Vagina (tissue), 2 donors: Measurements from ENCODE around the gene MRGPRF.

Experiments used
- POLR2A ChIP-seq, 2 donors: fragments of 450-650 bp; IDR thresholded peaks; one replicate each; pipeline ENCODE4 v1.6.1; 2017; ENCODE audit warnings: antibody characterized with exemption in 2 of 2, mild to moderate bottlenecking in 2 of 2, moderate library complexity in 2 of 2
- POLR2AphosphoS5 ChIP-seq, 2 donors: sonication (generic); formaldehyde crosslinking; IDR thresholded peaks; one replicate each; pipeline ENCODE4 v1.9.0; 2017; ENCODE audit warnings: antibody characterized with exemption in 2 of 2, mild to moderate bottlenecking in 2 of 2, low read depth in 1 of 2; ENCODE audit not compliant: insufficient read depth in 1 of 2
- TF ChIP-seq, protein P1 (sequence below), 3 experiments: fragments of 450-650 bp in 2 of 3; fragments of 200-600 bp in 1 of 3; sonication (generic) in 1 of 3; IDR thresholded peaks; one replicate each; pipeline ENCODE4 v1.5.1; 2017 to 2019; ENCODE audit warnings: antibody characterized with exemption in 3 of 3, mild to moderate bottlenecking in 2 of 3, moderate library complexity in 2 of 3

DNA sequence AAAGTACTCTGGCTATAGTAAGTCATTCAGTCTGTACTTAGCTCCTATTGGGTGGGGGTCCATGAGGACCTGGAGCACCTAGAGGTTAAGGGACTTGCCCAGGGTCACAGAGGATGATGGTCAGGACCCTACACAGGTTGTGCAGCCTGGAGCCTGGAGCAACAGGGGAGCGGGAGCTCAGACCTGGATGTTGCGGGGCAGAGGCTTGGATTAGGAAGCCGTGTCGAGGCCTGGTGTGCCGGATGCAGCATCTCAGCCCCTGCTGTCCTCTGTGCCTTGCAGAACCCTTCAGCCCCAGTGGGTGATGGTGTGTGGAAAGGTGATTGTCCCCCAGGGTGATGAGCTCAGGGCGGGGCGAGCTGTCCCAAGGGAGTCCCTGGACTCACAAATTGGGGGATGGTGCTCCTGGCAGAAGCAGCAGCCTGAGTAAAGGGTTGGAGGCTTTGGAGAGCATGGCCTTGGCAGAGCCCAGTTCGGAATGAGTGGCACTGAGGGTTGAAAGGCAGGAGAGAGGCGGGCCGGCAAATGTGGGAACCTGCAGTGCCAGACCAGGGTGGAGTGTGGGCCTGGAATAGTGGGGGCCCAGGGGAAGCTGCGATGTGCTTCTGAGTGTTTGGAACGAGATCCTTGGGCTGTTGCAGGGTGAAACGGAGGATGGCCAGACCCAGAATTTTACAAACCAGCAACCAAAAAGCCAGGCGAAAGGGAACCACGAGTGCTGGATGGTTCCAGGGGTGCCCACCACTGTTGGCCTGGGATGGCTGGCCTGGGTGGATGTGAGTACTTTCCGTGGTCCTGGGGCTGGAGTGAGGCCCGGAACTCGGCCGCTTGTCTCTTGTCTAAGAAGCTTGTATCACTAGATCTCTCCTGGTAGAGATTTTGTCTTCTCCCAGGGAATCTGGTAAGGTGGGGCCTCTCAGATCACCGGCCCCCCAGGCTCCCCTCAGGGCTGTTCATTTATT, 38.6 kb upstream of the MRGPRF start:
- TF ChIP-seq POLR2A (IDR thresholded peaks at IDR 0.05) (no peak), POLR2AphosphoS5 (IDR thresholded peaks at IDR 0.05; ENCODE audit: insufficient read depth in 1 of 2, low read depth in 1 of 2) (no peak)
- TF ChIP-seq, protein P1, sequence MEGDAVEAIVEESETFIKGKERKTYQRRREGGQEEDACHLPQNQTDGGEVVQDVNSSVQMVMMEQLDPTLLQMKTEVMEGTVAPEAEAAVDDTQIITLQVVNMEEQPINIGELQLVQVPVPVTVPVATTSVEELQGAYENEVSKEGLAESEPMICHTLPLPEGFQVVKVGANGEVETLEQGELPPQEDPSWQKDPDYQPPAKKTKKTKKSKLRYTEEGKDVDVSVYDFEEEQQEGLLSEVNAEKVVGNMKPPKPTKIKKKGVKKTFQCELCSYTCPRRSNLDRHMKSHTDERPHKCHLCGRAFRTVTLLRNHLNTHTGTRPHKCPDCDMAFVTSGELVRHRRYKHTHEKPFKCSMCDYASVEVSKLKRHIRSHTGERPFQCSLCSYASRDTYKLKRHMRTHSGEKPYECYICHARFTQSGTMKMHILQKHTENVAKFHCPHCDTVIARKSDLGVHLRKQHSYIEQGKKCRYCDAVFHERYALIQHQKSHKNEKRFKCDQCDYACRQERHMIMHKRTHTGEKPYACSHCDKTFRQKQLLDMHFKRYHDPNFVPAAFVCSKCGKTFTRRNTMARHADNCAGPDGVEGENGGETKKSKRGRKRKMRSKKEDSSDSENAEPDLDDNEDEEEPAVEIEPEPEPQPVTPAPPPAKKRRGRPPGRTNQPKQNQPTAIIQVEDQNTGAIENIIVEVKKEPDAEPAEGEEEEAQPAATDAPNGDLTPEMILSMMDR (IDR thresholded peaks at IDR 0.05): no peak
